KG1 (cell line): Measurements from ENCODE around the gene OR52E1.

Source experiments
- DNase-seq: peaks from one replicate; lab custom pipeline; 2025; lab: John Stamatoyannopoulos, UW

OR52E1 gene

DNA sequence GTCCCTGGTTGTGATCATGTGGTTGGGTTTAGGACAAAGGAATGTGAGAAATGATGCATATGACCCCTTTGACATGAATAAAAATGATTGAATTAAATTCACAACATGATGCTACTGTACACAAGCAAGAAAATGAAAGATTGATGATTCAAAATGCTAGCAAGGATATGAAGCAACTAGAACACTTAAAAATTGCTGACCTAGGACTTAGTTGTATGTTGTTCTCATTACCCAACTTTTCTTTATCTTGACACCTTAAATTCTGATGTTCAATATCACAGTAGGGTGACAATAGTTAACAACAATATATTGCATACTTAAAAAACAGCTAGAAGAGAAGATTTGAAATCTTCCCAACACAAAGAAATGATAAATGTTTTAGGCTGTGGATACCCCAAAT, 48.2 kb downstream of the OR52E1 start:
- no peak for DNase-seq

DNA sequence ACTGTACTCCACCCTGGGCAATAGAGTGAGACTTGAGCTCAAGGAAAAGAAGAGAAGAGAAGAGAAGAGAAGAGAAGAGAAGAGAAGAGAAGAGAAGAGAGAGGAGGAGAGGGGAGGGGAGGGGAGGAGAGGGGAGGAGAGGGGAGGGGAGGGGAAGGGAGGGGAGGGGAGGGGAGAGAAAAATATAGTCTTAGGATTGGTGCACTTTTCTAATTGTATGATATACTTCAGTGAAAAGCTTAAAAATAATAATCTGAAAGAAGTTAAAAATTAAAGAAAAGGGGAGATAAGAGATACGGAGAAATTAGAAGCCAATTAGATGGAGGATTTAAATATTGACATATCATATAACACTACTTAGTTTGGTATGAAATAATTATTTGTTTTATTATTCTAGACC, 49.5 kb downstream of the OR52E1 start:
- DNase-seq: no peak
